Measurements from ENCODE around the gene ETV6. TPM values are rescaled to one million over a fixed set of nuclear protein-coding genes. Genes with fewer than 3 reads are reported as not detected.

Gene ETV6
- polyA plus RNA-seq, 3 donors = 13.1 to 14.8 (median 13.1) TPM

DNA sequence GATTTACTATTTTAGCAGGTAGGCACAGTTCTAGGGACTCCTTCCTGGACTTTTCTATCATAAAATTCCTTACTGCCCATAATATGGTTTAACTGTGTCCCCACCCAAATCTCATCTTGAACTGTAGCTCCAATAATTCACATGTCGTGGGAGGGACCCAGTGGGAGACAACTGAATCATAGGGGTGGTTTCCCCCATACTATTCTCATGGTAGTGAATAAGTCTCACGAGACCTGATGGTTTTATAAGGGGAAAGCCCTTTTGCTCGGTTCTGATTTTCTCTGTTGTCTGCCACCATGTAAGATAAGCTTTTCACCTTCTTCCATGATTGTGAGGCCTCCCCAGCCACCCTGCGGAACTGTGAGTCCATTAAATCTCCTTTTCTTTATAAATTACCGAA, 10.0 kb upstream of the ETV6 start:
- no peak for DNase-seq

DNA sequence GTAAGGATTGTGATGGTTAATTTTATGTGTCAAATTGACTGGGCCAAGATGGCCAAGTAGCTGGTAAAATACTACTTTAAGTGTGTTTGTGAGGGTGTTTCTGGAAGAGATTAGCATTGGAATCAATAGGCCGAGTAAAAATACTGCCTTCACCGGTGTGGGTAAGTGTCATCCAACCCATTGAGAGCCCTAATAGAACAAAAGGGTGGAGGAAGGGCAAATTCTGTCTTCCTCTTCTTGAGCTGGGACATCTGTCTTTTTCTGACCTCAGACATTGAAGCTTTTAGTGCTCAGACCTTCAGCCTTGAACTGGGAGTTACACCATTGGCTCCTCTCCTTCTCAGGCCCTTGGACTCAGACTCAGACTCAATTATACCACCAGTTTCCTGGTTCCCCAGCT, 8.0 kb upstream of the ETV6 start:
- no peak for DNase-seq

DNA sequence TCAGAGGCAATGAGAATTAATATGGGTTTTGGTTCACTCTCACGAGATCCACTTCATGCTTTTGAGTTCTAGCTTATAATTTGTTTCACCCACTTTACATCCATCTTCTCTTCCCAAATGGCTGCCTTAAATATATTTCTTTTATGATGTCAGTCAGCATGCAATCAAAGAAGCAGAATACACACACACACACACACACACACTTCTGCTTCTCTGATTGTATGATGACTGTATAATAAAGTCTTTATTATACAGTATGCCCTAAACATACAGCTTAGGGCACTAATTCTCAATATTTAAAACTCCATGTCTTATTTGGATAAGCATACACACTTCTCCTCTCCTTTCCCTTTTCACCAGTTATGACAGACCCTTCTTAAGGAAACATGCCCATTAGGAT, 6.7 kb upstream of the ETV6 start:
- no peak for DNase-seq

DNA sequence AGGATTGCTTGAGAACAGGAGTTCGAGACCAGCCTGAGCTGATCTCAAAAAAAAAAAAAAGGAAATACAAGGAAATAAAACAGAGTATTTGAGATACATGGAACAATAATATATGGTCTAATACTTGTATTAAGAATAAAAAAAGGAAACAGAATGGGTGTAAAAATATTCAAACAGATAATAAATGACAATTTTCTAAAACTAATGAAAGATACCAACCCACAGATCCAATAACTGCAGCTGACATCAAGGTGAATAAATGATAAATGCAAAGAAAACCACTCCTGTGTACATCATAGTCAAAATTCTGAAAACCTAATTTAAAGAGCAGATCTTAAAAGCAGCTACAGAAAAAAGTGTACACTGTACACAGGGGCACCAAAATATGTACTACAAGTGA, 4.1 kb upstream of the ETV6 start:
- DNase-seq = no peak

DNA sequence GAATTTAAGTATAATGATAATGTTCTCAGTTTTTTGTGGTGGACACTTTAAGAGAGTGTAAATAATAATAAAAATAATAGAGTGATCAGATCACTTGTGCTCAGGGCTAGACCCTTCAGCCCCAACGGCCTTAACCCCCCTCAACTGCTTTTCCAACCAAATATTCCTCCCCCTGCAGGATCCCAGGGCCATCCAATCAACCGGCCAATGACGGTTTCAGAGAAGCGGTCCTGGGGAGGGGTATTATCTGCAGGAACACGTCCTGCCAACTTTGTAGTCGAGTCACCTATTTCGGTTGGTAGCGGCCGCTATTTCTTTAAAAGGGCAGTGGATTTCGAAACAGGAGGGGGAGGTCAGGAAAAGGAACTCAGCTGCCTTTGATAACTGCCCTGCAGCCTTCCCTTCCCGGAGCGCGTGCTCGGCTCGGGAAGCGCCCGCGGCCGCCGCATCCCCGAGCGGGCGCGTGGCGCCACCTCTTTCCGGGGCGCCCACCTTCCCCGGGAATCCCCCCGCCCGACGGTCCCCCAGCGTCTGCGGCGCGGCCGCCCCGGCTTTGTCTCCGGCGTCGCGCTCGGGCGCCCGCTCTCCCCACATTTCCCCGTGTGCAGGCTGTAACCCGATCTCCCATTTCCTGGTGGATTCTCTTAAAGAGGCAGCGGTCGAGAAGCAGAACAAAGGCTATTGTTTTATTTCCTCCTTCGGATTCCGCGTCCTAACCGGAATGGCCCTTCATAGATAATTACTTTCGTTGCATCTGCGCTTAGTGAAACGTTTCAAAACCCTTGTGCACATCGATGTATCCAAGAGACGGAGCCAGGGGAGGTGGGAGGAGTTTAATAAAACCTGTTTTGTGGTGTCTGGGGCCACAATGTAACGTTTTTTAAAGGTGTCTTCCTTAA, 711 bp upstream of the ETV6 start:
- DNase-seq = peak; percentile 89

DNA sequence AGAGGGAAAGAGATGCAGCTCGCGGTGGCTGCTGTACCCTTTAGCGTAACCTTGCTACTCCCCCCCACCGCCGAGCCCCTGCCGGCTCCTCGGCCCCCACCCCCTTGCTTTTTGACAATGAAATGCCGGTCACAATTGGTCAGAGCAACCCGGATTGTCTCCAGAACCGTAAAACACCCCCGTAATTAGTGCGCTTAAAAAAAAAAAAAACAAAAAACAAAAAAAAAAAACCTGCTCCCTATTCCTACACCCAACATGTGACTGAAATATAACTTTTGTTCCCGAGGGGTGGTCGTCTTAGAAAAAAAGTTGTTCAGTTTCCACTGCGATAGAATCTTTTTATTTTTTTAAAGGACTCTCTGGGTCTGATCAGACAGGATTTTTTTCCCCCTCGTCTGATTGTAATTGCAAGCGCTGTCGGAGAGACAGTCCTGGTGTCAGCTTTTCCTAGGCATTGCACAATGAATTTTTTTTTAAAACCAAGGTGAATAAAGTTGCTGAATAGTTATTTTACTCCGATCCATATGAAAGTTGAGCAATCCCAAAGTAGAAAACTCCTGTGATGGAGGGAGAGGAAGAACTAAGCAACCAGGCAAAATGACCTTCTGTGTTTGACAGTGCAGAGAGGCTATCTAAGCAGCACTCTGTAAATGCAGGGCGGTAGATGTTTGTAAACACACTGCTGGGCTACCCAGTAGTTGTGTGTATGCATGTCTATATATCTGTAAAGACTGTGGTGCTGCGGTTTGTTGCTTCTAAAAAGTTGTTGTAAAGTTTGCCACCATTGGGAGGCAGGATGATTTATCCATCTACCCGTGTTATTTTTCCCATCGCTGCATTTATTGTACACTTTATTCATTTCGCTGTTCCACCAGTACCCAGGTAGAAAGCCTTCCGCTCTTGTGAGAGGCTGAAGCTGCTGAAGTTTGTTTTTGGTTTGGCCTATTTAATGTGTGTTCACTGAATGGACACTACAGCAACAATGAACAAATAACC, 1.1 kb downstream of the ETV6 start:
- DNase-seq = no peak

DNA sequence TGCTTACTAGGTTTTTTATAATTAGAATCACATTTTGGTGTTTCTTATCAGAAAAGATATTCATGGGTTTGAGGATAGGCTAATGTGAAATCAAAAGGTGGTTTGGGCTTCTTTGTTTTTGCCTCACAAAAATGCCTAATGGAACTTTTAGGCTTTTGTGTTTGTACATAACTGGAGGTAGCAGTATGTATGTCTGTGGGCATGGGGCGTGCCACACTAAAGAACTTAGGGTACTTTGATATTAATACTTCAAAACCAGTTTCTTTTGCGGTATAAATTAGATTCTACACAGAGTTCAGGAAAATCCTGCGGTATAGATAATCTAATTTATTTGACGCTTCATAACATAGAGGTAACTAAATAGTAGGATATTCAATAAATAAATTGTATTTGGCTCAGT, 1.9 kb downstream of the ETV6 start:
- no peak for DNase-seq

DNA sequence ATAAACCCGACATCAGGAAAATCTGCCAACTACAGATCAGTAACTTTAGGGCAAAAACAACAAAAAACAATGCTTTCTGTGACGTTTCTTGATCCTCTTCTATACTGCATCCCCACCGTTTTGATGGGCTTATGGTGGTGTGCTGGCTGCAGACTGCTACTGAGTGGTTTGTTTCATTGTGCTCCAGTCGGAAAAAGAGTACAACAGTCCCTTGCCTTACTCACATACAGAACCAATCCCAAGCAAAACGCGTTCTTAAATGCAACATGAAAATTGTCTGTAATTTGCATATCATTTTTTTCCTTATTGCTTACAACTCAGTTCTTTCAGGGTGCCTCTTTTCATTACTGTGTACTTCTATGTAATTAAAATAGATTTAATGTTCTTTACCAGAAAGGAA, 2.3 kb downstream of the ETV6 start:
- no peak for DNase-seq

DNA sequence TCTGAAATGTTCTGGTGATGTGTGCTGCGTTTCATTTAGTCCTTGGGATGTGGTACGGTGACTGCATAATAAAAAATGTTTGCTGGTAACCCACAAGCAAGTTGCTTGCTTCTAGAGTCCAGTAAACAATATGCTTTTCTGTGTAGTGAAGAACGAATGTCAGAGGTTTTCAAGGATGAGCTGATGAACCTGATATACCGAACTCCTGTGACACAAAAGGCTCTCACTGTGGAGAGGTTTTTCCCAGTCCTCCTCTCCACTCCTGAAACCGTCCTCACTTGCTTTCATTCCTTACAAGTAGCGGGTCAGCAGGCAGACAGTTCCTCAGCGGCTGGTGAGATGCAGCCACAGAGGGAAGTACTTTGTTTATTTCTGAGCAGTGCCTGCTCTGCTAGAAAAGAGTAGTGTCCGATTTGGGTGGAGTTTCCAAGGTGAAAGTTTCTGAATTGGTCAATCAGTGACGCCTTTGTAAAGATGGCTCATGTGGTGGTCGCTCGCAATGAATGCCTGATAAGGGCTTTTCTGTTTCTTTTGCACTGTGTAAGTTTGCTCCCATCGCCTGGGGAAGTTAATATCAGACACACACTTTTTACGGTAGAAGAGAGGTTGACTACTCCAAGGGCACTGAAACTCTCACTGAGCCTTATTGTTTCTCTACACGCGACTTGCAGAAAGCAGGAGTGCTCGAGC, 3.0 kb downstream of the ETV6 start:
- no peak for DNase-seq

DNA sequence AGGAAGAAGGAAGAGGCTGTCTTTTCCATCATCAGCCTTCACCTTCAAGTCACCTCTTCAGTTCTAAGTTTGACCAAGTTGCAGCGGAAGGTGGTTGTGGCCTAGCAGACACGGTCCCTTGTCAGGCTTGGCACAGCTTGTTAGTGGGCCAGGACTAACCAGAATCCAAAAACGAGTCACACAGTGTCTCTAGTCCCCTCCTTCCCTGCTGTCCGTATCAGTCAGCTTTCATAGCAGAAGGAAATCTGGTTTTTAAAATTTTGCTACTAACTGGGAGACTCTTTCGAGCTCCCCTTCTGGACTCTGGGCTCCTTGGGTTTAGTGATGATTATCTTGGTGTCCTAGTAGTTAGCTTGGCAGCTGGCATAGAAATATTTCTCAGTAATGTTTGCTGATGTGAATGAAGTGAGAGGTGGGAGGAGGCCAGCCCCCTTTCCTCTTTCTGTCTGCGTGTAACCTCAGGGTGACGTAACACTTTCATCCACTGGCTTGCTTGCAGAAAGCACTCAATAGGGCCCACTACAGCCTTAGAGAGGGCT, 3.8 kb downstream of the ETV6 start:
- DNase-seq = no peak

DNA sequence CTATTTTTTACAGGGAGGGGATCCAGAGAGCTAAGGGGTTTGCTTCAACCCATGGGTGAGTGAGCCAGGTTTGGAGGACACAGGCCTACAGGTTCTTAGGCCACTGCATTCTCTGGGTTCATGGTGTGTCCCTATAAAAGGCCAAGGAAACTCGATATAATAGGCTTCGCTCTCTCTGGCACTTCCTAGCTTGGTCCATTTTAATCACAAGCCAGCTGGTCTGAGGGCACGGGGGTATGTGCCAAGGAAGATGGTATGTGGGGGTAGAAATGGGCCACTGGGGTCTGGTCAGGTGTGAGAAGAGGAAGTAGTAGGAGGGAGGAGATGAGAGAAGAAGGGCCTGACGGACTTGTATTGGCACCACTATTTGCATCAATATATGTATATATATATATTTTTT, 4.9 kb downstream of the ETV6 start:
- DNase-seq = no peak

DNA sequence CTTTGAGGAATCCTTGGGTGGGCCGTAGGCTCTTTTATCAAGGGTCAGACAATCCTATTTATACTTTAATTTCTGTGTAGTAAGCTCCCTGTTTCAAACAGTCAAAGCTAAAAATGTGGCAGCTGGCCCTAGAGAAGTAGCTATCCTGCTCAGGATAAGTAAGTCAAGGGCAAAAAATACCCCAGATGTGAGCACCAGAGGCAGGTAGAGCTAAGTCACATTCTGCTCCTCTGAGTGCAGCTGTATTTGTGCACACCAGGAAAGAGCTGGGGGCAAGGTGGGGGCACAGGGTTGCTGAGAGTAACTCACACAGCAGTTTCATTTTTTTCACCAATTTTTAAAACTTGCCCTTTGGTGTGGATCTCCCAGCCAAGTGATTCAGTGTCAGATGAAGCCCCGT, 5.3 kb downstream of the ETV6 start:
- DNase-seq = no peak

DNA sequence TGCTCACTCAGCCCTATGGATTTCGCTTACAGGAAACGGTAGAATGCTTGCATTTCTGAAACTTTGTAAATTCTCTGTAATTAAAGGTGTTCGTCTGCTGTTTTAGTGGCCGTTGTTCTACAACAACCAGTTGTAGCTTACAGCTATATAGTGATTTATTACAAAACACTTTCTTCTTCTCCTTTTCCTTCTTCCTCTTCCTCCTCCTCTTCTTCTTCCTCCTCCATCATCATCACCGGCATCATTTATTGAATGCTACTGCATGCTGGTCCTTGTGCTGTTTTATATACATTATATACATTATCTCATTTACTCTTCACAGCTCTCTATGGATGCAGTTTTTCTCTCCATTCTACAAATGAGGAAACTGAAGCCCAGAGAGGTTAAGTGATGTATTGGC, 6.4 kb downstream of the ETV6 start:
- no peak for DNase-seq

DNA sequence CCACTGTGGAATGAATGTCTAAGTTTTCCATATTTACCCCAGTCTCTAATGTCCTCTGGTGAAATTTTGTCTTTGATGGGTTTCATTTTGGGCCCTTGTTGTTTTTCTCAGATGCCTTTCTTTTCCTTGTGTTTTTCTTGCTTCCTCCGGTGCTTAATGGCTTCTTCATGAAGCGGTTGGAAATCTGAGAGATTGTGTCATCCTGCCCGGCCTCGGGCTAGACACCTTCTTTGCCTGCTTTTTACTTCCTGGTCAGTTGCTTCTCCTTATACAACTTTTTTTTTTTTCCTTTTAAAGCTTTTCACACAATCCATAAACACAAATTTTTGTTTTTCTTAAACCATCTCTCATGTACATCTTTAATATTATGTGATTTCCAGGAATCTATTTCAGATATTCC, 7.1 kb downstream of the ETV6 start:
- DNase-seq = no peak

DNA sequence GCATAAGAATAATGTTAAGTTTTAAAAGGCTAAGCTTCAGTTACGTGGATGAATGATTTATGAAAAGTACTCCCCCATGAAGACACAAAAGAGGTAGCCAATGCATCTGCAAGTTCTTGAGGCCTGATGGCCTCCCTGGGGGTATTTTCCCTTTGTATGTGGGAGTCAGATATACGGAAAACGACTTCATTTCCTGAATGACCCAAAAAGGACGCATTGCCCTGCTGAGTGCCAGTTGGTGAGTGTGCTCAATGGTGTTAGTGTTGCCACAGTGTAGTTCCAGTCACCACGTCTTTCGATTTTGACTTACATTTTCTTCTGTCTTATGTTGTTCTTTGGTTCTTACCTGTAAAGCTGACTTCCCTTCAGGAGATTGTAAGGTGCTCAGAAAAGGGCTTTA, 8.0 kb downstream of the ETV6 start:
- no peak for DNase-seq

DNA sequence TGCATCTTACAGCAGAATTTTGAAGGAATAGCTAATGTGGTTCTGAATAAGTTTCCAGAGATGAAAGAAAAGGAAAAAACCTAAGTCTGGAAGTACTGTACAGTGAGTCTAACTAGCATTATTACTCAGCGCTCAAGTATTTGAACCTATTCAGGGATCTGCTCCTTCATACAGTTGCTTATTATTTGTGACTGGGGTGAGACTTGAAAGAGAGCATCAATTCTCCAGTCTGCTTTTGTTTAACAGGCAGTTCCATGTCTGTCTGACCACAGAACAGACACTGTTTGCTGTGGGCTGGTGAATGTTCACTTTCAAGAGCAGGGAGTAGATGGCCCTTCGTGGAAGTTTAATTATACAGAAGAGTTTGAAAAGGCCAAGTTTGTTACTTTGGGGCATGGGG, 9.3 kb downstream of the ETV6 start:
- DNase-seq = no peak

DNA sequence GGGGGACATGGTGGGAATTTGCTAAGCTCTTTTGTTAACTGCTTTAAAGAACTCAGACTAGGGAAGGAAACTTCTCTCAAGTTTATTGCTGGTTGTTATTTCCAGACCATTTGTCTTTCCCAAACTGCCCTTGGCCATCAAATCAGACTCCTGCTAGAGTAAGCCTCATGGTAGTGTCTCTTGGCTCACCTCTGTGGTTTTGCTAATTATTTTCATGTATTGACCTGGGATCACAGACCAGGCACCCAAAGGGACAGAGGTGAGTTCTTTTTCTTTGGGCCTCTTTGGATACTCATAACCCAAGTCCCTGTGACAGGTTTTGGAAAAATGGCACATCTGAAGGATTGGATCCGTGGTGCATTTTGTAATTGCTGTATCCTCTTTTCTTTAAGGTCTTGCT, 11.2 kb downstream of the ETV6 start:
- DNase-seq = no peak

DNA sequence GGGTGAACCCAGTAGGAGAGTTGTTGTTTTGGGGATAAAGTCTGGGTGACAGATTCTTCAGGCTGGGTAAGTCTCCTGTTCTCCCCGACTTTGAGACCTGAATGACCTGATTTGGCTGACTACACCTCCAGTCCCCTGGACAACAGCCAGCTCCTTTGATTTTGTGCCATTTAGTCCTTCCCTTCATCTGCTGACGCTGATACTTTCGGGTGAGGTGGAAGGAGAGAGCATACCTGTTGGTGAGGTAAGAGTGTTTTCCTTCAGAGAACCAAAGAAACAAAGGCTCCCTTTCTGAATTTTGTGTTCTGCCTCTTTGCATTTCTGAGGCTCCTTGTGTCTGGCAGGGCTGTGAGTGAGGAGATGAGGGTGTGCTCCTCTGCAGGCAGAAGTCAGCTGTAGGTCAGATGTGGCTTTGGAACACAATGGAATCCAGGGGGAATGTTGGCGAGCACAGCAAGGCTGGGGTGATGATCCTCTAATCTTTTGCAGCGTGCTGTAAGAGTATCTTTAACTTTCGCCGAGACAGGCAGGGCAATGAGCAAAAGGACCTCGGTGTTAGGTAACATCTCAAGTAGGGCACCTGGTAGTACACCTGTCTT, 12.1 kb downstream of the ETV6 start:
- no peak for DNase-seq

DNA sequence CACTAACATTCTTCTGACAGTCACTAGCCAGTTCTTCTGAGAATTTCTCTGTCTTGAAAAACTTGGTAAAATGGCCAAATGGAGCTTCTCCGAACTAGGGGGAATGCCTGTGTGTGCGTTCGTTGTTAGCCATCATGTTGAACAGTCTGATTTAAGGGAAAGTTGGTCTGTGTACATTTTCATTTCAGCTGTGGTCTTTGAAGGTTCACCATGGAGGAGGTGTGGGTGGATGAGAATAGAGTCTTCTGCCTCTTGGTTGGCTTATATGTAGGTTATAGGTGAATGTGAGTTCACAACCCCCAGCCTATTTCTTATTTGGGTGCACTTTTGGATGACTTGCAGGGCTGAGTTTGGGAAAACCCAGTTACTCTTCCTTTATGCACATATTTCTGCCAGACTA, 12.9 kb downstream of the ETV6 start:
- DNase-seq = no peak

DNA sequence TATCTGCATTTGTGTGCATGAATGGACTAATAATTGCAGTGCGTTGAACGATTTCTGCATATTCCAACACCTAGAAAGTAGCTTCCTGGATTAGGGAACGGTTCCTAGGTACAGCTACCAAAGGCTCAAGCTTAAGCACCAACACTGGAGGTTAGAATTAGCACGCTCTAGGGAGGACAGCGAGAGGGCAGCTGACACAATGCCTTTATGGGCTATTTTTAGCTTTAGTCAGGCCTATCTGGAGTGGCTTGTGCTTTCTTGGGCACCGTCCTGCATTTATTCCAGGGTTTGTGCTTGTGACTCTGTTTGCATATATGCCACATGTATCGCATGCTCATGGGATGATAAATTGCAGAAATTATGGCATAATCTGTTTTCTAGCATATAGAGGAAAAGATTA, 13.7 kb downstream of the ETV6 start:
- DNase-seq = no peak

DNA sequence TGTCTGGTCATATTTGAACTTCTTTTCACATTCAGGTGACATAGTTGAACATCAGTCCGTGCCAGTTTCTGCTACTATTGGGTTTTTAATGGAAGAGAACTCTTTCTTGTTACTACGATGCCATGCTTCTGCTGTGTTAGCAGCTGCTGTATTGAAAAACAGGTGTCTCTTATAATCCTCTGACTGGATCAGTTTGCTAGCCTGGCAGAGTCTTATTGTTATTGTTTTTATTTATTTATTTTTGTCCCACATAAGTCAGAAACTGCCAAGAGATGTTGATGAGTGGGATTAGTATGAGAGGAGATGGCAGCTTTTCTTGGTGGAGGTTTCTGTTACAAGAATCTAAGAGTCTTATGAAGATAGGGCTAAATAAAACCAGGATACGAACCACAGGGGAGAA, 14.6 kb downstream of the ETV6 start:
- no peak for DNase-seq

Measured in renal pelvis (tissue), 4 donors.